Breast epithelium (tissue), 4 donors: ENCODE data around the gene FGD2. TPM values are rescaled to one million over a fixed set of nuclear protein-coding genes. Genes with fewer than 3 reads are reported as not detected.
A peak's percentile ranks its signal among the peaks of the same experiment; 100 is the strongest.

Source experiments
- DNase-seq, 2 donors: peaks; one replicate each; pipeline ENCODE4 v3.0.0-alpha.2; 2019; ENCODE audit warnings: low spot score in 2 of 2
- H3K27ac ChIP-seq, 2 donors: fragments of 200-600 bp; sonication (generic) in 1 of 2; one replicate each; pipeline ENCODE4 v1.5.1; 2016 to 2019; ENCODE audit warnings: mild to moderate bottlenecking in 1 of 2
- H3K27me3 ChIP-seq, 2 donors: fragments of 200-600 bp; sonication (generic) in 1 of 2; one replicate each; pipeline versions ENCODE4 v1.5.1 to v1.6.0; 2017 to 2019; ENCODE audit warnings: control low read depth in 1 of 2, mild to moderate bottlenecking in 1 of 2
- H3K36me3 ChIP-seq: fragments of 200-600 bp; one replicate; pipeline ENCODE4 v1.5.1; 2019
- H3K4me1 ChIP-seq, 2 donors: fragments of 200-600 bp; sonication (generic); one replicate each; pipeline ENCODE4 v1.5.1; 2016 to 2019; ENCODE audit warnings: control low read depth in 1 of 2
- H3K4me3 ChIP-seq, 3 donors: fragments of 200-600 bp; sonication (generic); 1 replicate in 2 of 3; 2 replicates in 1 of 3; pipeline ENCODE4 v1.5.1; 2016 to 2019; ENCODE audit warnings: mild to moderate bottlenecking in 3 of 3, moderate library complexity in 2 of 3
- H3K9me3 ChIP-seq, 2 donors: fragments of 200-600 bp; sonication (generic) in 1 of 2; one replicate each; pipeline ENCODE4 v1.5.1; 2016 to 2019; ENCODE audit warnings: control low read depth in 1 of 2
- CTCF ChIP-seq, 3 donors: fragments of 450-650 bp; IDR thresholded peaks; one replicate each; pipeline ENCODE4 v1.5.1; 2016 to 2017; ENCODE audit warnings: antibody characterized with exemption in 3 of 3, mild to moderate bottlenecking in 3 of 3, moderate library complexity in 3 of 3
- POLR2A ChIP-seq: fragments of 450-650 bp; IDR thresholded peaks from one replicate; pipeline ENCODE4 v1.6.1; 2016; ENCODE audit warnings: antibody characterized with exemption, mild to moderate bottlenecking, moderate library complexity
- POLR2AphosphoS5 ChIP-seq, 3 donors: sonication (generic); formaldehyde crosslinking; IDR thresholded peaks; one replicate each; pipeline ENCODE4 v1.6.1; 2017; ENCODE audit warnings: antibody characterized with exemption in 3 of 3
- intact Hi-C: fragments of 100-400 bp; cut with DNase I; formaldehyde crosslinking; loops from one replicate; pipeline ENCODE4 v1.15.1; 2023; ENCODE audit warnings: low total_unique reads
- total RNA-seq, 3 donors: library from RNA; depleted of rRNA; stranded (reverse); fragments of >200 nt; gene quantifications; one replicate each; pipeline ENCODE4 v1.1.0, GENCODE V29; 2016

The FGD2 gene
- total RNA-seq, 3 donors from 2014 or later: 11.5 to 51.4 (median 18.6) TPM

GRCh38 chr6:36959555-36960250, 45.8 kb upstream of the FGD2 start:
- Histone ChIP-seq H3K36me3 (no peaks in the 10 kb centered on the region), H3K4me1 (peaks cover 0 to 18% of the 10 kb centered on the region in 2 donors), H3K27me3 (no peaks in the 10 kb centered on the region), H3K27ac (no peak overlapping the region), H3K9me3 (no peaks in the 10 kb centered on the region), H3K4me3 (no peak overlapping the region)
- intact Hi-C loops: no loop called here
- TF ChIP-seq POLR2AphosphoS5 (IDR thresholded peaks at IDR 0.05): no peak
- no peak for DNase-seq

GRCh38 chr6:36961441-36962435, 43.7 kb upstream of the FGD2 start:
- TF ChIP-seq POLR2AphosphoS5 (IDR thresholded peaks at IDR 0.05): no peak
- TF ChIP-seq POLR2A: no peak
- no peak for TF ChIP-seq CTCF (IDR thresholded peaks at IDR 0.05)
- Histone ChIP-seq H3K4me3 (no peak overlapping the region), H3K27ac (no peak overlapping the region), H3K9me3 (no peaks in the 10 kb centered on the region), H3K27me3 (no peaks in the 10 kb centered on the region), H3K36me3 (no peaks in the 10 kb centered on the region), H3K4me1 (peaks cover 0 to 18% of the 10 kb centered on the region in 2 donors)
- intact Hi-C loops: no loop called here
- DNase-seq: no peak

- Histone ChIP-seq H3K27me3 (no peaks in the 10 kb centered on the region), H3K4me1 (peaks cover 0 to 18% of the 10 kb centered on the region in 2 donors), H3K9me3 (no peaks in the 10 kb centered on the region), H3K4me3 (no peak overlapping the region), H3K27ac (peak overlapping the region; percentile 5 to 14), H3K36me3 (no peaks in the 10 kb centered on the region)
- no peak for TF ChIP-seq POLR2A
- no peak for TF ChIP-seq CTCF (IDR thresholded peaks at IDR 0.05)
- TF ChIP-seq POLR2AphosphoS5 (IDR thresholded peaks at IDR 0.05): no peak
- intact Hi-C loops: no loop called here
- no peak for DNase-seq
These were observed 42.6 kb upstream of the FGD2 start for GRCh38 chr6:36962874-36963273.

GRCh38 chr6:36963451-36964290, 41.8 kb upstream of the FGD2 start:
- Histone ChIP-seq H3K4me1 (peaks cover 0 to 18% of the 10 kb centered on the region in 2 donors), H3K36me3 (no peaks in the 10 kb centered on the region), H3K9me3 (no peaks in the 10 kb centered on the region), H3K27me3 (no peaks in the 10 kb centered on the region), H3K4me3 (no peak overlapping the region), H3K27ac (peak overlapping the region; percentile 14 to 20)
- intact Hi-C loops: no loop called here
- TF ChIP-seq CTCF (IDR thresholded peaks at IDR 0.05): no peak
- no peak for TF ChIP-seq POLR2AphosphoS5 (IDR thresholded peaks at IDR 0.05)
- no peak for TF ChIP-seq POLR2A
- no peak for DNase-seq

- Histone ChIP-seq H3K27ac (peak overlapping the region; percentile 14 to 20), H3K4me1 (peaks cover 0 to 18% of the 10 kb centered on the region in 2 donors)
- TF ChIP-seq POLR2AphosphoS5 (IDR thresholded peaks at IDR 0.05) (no peak), CTCF (IDR thresholded peaks at IDR 0.05) (no peak), POLR2A (no peak)
These were observed 41.1 kb upstream of the FGD2 start for GRCh38 chr6:36964349-36964748.

More at GRCh38 chr6:36964349-36964748, 41.1 kb upstream of the FGD2 start:
- DNase-seq: no peak
- Histone ChIP-seq H3K27me3 (no peaks in the 10 kb centered on the region), H3K4me3 (no peak overlapping the region), H3K36me3 (no peaks in the 10 kb centered on the region), H3K9me3 (no peaks in the 10 kb centered on the region)
- intact Hi-C loops: no loop called here
